GM13976 (cell line): ENCODE results near the gene TLL2.

ENCODE experiments used
- DNase-seq: peaks from one replicate; pipeline ENCODE4 v3.0.0; 2012; ENCODE audit warnings: low spot score
- CTCF ChIP-seq: IDR thresholded peaks from 2 replicates; pipeline ENCODE4 v1.5.1; 2012; ENCODE audit warnings: borderline replicate concordance, mild to moderate bottlenecking; ENCODE audit not compliant: insufficient read depth; ENCODE audit errors: extremely low read depth, missing control alignments, control extremely low read depth
- in situ Hi-C: fragments of 300-500 bp; cut with MboI; formaldehyde crosslinking; loops from one replicate; pipeline ENCODE4 v1.12.0; 2022; ENCODE audit warnings: low sequenced_read_pairs, mixed read lengths, inconsistent platforms; ENCODE audit not compliant: unreplicated experiment

Gene TLL2

GRCh38 chr10:96500050-96500449, 13.7 kb downstream of the TLL2 start:
- no peak for TF ChIP-seq CTCF
- no peak for DNase-seq
- in situ Hi-C loops = no loop called here

- in situ Hi-C loops = no loop called here
- DNase-seq = no peak
- no peak for TF ChIP-seq CTCF
These were observed 16.3 kb downstream of the TLL2 start for GRCh38 chr10:96497391-96497790.

GRCh38 chr10:96496281-96496925, 17.3 kb downstream of the TLL2 start:
- DNase-seq = no peak
- in situ Hi-C loops = no loop called here

GRCh38 chr10:96495544-96495943, 18.2 kb downstream of the TLL2 start:
- in situ Hi-C loops = no loop called here
- no peak for TF ChIP-seq CTCF
- no peak for DNase-seq

More at GRCh38 chr10:96496281-96496925, 17.3 kb downstream of the TLL2 start:
- no peak for TF ChIP-seq CTCF

- TF ChIP-seq CTCF = no peak
- in situ Hi-C loops = no loop called here
These were observed 19.0 kb downstream of the TLL2 start for GRCh38 chr10:96494694-96495093.

GRCh38 chr10:96493871-96494525, 19.7 kb downstream of the TLL2 start:
- DNase-seq = no peak
- in situ Hi-C loops = no loop called here
- no peak for TF ChIP-seq CTCF

More at GRCh38 chr10:96494694-96495093, 19.0 kb downstream of the TLL2 start:
- no peak for DNase-seq
